Kidney glomerular epithelial cell (primary cell): ENCODE results near the gene PLN.

ENCODE experiments used
- DNase-seq: peaks from one replicate; lab custom pipeline; 2025; lab: John Stamatoyannopoulos, UW

The PLN gene

GRCh38 chr6:118548136-118548535 is at the start of gene PLN:
Gene PLN (plus strand): TSS chr6:118548296. CDS start chr6:118558922, 10,626 bp downstream.
- no peak for DNase-seq

DNA sequence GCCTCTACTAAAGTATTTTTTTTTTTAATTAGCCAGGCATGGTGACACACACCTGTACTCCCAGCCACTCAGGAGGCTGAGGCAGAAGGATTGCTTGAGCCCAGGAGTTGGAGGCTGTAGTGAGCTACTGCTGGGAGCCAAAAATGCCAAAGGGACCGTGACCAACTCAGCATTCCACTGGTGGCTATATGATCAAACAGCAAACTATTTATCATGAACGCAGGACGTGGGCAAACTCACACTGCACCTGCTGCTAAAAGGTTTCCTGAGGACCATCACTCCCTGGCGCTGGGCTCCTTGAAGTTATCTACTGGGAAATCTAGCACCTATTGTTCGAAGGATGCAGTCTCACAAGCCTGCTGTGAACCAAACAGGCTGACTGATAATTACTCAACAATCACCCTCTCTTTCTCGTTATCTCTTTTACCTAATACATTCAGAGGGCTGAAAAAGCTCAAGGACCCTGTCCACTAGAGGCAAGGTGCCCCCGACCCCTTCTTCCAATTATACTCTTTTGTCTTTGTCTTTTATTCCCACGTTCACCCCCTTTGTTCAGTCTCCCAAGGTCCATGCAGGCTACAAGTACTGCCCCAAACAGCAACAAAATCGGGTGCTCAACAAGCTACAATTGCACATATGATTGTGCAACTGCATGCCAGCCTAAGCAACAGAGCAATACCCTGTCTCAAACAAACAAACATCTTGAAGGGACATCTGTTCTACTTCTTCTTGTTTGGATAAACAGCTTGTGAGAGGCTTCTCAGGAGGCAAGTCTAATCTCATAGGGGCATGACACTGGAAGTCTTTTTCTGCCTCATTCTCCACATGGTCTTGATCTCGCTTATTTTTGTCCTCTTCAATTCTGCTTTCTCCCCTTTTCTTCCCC is 47.7 kb upstream of the PLN start:
- no peak for DNase-seq

DNA sequence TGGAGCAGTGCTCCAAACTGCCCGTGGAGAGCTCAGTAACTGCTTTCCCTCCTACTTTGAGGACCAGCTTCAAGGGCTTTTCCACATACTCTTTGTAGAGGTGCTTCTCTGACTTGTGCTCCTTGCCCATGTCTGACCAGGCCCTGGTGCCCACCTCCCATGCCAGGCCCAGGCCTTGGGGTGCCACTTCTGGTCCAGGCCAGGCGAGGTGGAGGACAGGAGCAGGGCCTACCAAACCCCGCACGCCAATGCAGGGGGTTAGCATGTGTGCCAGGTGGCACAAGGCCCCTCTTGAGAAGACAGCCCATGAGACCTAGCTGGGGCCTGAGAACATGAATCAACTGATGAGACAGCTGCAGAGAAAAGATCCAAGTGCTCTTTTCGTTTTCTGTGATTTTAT is 47.0 kb upstream of the PLN start:
- no peak for DNase-seq

GRCh38 chr6:118501765-118502164 is 46.3 kb upstream of the PLN start:
- DNase-seq = no peak

- DNase-seq = no peak
Observed at GRCh38 chr6:118502169-118502568, 45.9 kb upstream of the PLN start.

- DNase-seq = no peak
Observed at GRCh38 chr6:118504611-118505010, 43.5 kb upstream of the PLN start.

- DNase-seq = no peak
Observed at GRCh38 chr6:118505656-118506055, 42.4 kb upstream of the PLN start.

- DNase-seq = no peak
Observed at GRCh38 chr6:118506071-118506638, 41.9 kb upstream of the PLN start.

GRCh38 chr6:118507636-118508035 is 40.5 kb upstream of the PLN start:
- no peak for DNase-seq

GRCh38 chr6:118509009-118509617 is 39.0 kb upstream of the PLN start:
- peak; percentile 6 for DNase-seq

DNA sequence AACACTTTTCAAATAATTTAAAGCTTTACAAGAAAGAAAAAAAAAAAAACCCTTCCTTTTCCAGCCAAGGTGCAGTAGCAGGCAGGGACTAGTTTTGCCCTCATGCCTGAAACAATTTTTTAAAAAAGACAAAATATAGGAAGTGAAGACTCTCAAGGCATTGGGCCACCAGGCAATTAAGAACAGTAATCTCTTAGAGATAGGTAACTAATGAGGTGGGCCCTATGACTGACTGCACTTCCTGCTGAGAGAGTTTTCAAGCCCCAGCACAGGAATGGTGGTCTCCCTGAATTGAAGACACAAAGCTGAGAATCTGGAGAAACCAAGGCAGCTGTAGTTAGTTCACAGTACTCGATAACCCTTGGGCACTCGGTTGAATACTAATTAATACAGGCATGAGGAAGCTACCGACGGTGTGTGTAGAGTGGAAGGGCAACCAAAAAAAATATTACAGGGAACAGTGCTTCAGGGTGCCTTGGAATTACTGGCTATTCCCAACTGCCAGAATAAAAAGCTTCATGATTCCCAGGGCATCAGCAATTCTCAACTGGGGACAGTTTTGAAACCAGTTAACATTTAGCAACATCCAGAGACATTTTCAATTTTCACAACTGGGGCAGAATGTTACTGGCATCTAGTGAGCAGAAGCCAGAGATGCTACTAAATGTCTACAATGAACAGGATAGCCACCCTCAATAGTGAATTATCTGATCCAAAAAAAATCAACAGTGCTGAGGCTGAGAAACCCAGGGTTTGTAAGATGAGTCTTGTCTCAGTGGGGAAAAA is 36.0 kb upstream of the PLN start:
- no peak for DNase-seq

- no peak for DNase-seq
Observed at GRCh38 chr6:118514689-118515088, 33.4 kb upstream of the PLN start.

DNA sequence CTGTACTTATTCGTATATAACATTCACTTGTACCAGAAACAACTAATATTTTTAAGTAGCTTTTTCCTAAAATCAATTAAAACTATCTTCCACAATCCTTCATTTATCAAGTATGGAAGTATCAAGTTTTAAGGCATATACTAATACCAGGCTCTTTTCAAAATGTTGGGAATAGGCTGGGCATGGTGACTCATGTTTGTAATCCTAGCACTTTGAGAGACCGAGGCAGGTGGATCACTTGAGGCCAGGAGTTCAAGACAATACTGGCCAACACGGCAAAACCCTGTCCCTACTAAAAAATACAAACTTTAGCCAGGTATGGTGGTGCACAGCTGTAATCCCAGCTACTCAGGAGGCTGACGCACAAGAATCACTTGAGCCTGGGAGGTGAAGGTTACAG is 25.7 kb upstream of the PLN start:
- no peak for DNase-seq

DNA sequence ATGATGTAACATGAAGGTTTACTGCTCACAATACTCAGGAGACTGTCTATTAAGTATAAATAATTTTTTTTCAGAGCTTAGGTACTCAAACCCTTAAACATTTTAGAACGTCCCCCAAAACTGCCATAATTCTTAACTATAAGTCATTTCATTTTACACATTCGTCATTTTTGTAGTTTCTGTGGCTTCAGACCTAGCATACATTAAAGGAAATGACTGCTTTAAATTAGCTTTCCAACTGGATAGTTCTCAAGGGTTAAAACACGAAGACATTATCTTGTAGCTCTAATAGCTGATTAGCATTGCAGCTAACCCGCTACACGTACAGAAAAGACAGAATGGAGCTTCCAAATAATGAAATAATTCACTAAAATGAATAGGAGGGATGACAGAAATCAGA is 24.9 kb upstream of the PLN start:
- DNase-seq = no peak

- no peak for DNase-seq
Observed at GRCh38 chr6:118524686-118525085, 23.4 kb upstream of the PLN start.

- no peak for DNase-seq
Observed at GRCh38 chr6:118525913-118526780, 21.9 kb upstream of the PLN start.

- no peak for DNase-seq
Observed at GRCh38 chr6:118528129-118528528, 20.0 kb upstream of the PLN start.

GRCh38 chr6:118529756-118530155 is 18.3 kb upstream of the PLN start:
- DNase-seq = no peak

GRCh38 chr6:118530942-118531341 is 17.2 kb upstream of the PLN start:
- no peak for DNase-seq

GRCh38 chr6:118535176-118535844 is 12.8 kb upstream of the PLN start:
- DNase-seq = no peak

DNA sequence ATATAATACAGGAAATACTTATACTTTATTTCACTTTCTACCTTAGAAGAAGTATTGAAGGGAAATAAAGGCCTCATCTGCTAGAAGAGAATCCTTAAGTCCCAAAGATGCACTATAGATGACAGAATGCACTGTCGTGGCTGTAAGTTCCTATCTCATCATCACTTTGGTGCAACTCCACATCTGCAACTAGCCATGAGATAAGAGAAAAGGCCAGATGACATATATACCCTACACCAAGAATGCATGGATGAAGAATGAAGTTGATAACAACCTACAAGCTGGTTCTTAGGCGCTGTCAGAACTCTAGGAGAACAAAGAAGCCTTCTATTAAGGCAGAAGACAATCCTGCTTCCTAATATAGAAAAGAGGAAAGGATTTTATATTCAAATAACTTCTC is 11.6 kb upstream of the PLN start:
- DNase-seq = no peak
